H1 (cell line): Measurements from ENCODE around the gene PRR14L. TPM values are rescaled to one million over a fixed set of nuclear protein-coding genes. Genes with fewer than 3 reads are reported as not detected.

Source experiments
- CBX8 ChIP-seq: fragments of 300-800, 300-1000 bp; sonication (generic); IDR thresholded peaks from 2 replicates; pipeline ENCODE4 v1.7.1; 2016; ENCODE audit warnings: low read depth, low read length, borderline replicate concordance
- CHD7 ChIP-seq: fragments of 300-600 bp; sonication (generic); IDR thresholded peaks from 2 replicates; pipeline ENCODE4 v1.7.1; 2012; ENCODE audit warnings: low read length, moderate library complexity, mild to moderate bottlenecking, inconsistent platforms; ENCODE audit not compliant: insufficient replicate concordance
- SP1 ChIP-seq: IDR thresholded peaks from 2 replicates; pipeline ENCODE4 v1.6.1; 2011; ENCODE audit warnings: low read depth, low read length
- TAF7 ChIP-seq: optimal IDR thresholded peaks from 2 replicates; pipeline ENCODE3; 2011; ENCODE audit warnings: low read depth, mild to moderate bottlenecking, inconsistent platforms, low read length, moderate library complexity, borderline replicate concordance
- polyA plus RNA-seq, 7 experiments: library from polyadenylated mRNA; depleted of rRNA in 3 of 7; stranded (reverse) in 5 of 7; unstranded in 2 of 7; fragments of >200 nt in 5 of 7; fragments of 200-250 nt in 2 of 7; gene quantifications; 1 replicate in 5 of 7; 2 replicates in 1 of 7; 4 replicates in 1 of 7; pipeline versions ENCODE4 v1.2.1 to v1.2.3, GENCODE V29; 2011 to 2013; ENCODE audit warnings: missing spikeins in 2 of 7, mixed read lengths in 2 of 7
- total RNA-seq: library from RNA; stranded (reverse); fragmentation: NEBNext Ultra II Directional; extraction: Animal tissue kit (Norgen Biotek cat#: 25700); gene quantifications from 2 replicates; pipeline ENCODE4 v1.2.1, GENCODE V29; 2021

The PRR14L gene
- total and polyA plus RNA-seq, 2 of the 8 experiments (the other 6 are each of a cell fraction or from before 2014, with no cell fraction given), result 26.5 to 98.6 TPM

GRCh38 chr22:31734512-31734911 is 15.4 kb downstream of the PRR14L start (continued):
- TF ChIP-seq CHD7, result no peak
- no peak for TF ChIP-seq TAF7
- no peak for TF ChIP-seq CBX8
- TF ChIP-seq SP1, result no peak
